Thymus (tissue), 11 donors: ENCODE measurements around the gene P2RY14. TPM values are rescaled to one million over a fixed set of nuclear protein-coding genes. Genes with fewer than 3 reads are reported as not detected.

Source experiments
- DNase-seq, 9 donors: peaks; one replicate each; pipeline ENCODE4 v3.0.0-alpha.2; 2013; ENCODE audit warnings: low spot score in 9 of 9, low read depth in 6 of 9, missing footprints in 1 of 9
- H3K27ac ChIP-seq, 2 donors: one replicate each; pipeline ENCODE4 v1.5.1; 2013; ENCODE audit warnings: control low read depth in 1 of 2, low read depth in 1 of 2, low read length in 1 of 2, mild to moderate bottlenecking in 1 of 2, moderate library complexity in 1 of 2
- H3K27me3 ChIP-seq, 2 donors: one replicate each; pipeline ENCODE4 v1.5.1; 2013; ENCODE audit warnings: low read length in 1 of 2; ENCODE audit not compliant: control insufficient read depth in 2 of 2, insufficient read depth in 1 of 2
- H3K36me3 ChIP-seq, 2 donors: one replicate each; pipeline ENCODE4 v1.5.1; 2013; ENCODE audit warnings: low read length in 1 of 2, mild to moderate bottlenecking in 1 of 2, moderate library complexity in 1 of 2; ENCODE audit not compliant: control insufficient read depth in 2 of 2, insufficient read depth in 2 of 2
- H3K4me1 ChIP-seq, 2 donors: one replicate each; pipeline ENCODE4 v1.5.1; 2013; ENCODE audit warnings: low read length in 2 of 2; ENCODE audit not compliant: control insufficient read depth in 2 of 2, insufficient read depth in 2 of 2
- H3K4me3 ChIP-seq, 2 donors: one replicate each; pipeline ENCODE4 v1.5.1; 2013; ENCODE audit warnings: low read length in 2 of 2, control low read depth in 1 of 2, mild to moderate bottlenecking in 1 of 2
- H3K9me3 ChIP-seq, 2 donors: one replicate each; pipeline ENCODE4 v1.5.1; 2013; ENCODE audit warnings: low read length in 1 of 2, mild to moderate bottlenecking in 1 of 2; ENCODE audit not compliant: control insufficient read depth in 2 of 2, insufficient read depth in 1 of 2
- WGBS: extraction: QIAGEN DNeasy Blood & Tissue Kit; methylation state at CpG from one replicate; pipeline ENCODE4 v1.1.7; 2013; 5-methylcytosine and 5-hydroxymethylcytosine counted together
- polyA plus RNA-seq: library from polyadenylated mRNA; stranded (reverse); fragments of 200-250 nt; gene quantifications from one replicate; pipeline ENCODE4 v1.2.3, GENCODE V29; 2013
- total RNA-seq: library from RNA; stranded (reverse); fragments of 120-200 nt; gene quantifications from one replicate; pipeline ENCODE4 v1.2.4, GENCODE V29; 2013
- donor health status: healthy.

P2RY14 gene
- total and polyA plus RNA-seq, 2 donors, result 2.1 to 8.2 TPM

DNA sequence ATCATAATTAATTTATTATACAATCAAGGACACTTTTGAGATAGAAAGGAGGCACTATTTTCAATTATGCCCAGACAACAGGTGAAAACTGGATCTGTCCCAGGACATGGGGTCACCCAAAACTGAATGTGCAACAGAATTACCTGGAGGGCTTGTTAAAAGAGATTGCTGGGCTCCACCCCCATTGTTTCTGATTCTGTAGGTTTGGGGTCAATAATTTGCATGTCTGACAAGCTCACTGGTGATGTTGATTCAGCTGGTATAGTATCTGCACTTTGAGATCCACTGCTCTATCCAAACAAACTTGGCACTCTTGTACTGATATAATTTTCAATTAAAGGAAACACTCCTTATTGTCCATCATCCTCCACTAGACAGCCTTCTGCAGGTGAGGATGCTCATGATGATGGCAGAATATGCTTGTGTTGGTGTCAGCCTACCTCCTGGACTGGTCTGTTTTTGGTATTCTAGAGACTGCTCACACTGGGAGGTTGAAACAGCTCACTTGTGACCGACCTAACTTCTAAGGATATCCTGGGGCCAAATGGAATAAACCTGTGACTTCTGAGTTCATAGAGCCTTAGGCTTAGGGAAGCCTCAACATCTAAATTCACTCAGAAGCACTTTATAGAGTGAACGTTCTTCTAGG, 2.2 kb downstream of the P2RY14 start:
- whole genome bisulfite sequencing, result 83% methylated on average over 2 of the region's 2 CpGs
- no peak overlapping the region for H3K4me3 ChIP-seq
- no peaks in the 10 kb centered on the region for H3K36me3 ChIP-seq
- no peak overlapping the region for H3K27ac ChIP-seq
- DNase-seq, result no peak
- H3K27me3 ChIP-seq, result no peaks in the 10 kb centered on the region
- H3K4me1 ChIP-seq, result peaks cover 3 to 37% of the 10 kb centered on the region in 2 donors
- no peaks in the 10 kb centered on the region for H3K9me3 ChIP-seq

DNA sequence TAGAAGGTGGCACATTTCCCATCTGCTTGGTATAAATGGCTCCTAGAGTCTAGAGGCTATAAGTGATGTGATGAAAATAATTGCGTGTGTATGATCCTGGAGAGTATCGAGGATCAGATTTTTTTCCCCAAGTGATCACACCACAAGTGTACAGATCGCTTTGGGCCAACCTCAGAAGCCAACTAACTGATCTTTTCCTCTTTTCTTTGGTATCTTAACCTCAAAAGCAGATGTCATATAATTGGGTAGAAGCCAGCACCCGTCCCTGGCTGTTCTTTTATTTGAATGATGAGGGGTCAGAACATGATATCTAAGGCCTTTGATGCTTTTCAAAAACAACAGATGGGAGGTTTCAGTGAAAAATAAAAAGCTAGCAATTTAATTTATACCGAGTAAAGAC, 3.3 kb downstream of the P2RY14 start:
- Histone ChIP-seq H3K36me3 (no peaks in the 10 kb centered on the region), H3K4me1 (peaks cover 3 to 34% of the 10 kb centered on the region in 2 donors), H3K4me3 (no peak overlapping the region), H3K27me3 (no peaks in the 10 kb centered on the region), H3K9me3 (no peaks in the 10 kb centered on the region), H3K27ac (no peak overlapping the region)
- 17% methylated on average over 5 of the region's 5 CpGs for WGBS
- DNase-seq, result no peak

DNA sequence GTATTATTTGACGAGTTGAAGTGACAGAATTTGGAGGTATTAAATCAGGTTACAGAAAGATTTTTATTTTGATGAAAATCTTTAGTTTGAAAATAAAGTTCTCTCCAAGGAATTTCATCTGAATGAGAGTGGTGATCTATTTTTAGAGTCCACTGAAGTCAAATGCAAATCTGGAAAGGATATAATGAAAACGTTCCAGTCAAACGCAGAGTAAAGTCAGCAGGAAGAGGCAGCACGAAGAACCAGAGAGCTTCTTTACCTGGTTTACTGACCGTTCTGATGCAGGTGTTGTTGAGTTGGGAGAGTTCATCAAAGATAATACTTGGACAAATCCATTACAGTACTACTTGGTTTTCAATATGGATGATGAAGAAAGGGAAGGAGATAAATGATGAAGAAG, 8.7 kb downstream of the P2RY14 start:
- Histone ChIP-seq H3K9me3 (no peaks in the 10 kb centered on the region), H3K36me3 (no peaks in the 10 kb centered on the region), H3K27ac (no peak overlapping the region), H3K4me3 (no peak overlapping the region), H3K27me3 (no peaks in the 10 kb centered on the region), H3K4me1 (peaks cover 0 to 17% of the 10 kb centered on the region in 2 donors)
- no peak for DNase-seq
- WGBS, result 97% methylated on average over 5 of the region's 5 CpGs

DNA sequence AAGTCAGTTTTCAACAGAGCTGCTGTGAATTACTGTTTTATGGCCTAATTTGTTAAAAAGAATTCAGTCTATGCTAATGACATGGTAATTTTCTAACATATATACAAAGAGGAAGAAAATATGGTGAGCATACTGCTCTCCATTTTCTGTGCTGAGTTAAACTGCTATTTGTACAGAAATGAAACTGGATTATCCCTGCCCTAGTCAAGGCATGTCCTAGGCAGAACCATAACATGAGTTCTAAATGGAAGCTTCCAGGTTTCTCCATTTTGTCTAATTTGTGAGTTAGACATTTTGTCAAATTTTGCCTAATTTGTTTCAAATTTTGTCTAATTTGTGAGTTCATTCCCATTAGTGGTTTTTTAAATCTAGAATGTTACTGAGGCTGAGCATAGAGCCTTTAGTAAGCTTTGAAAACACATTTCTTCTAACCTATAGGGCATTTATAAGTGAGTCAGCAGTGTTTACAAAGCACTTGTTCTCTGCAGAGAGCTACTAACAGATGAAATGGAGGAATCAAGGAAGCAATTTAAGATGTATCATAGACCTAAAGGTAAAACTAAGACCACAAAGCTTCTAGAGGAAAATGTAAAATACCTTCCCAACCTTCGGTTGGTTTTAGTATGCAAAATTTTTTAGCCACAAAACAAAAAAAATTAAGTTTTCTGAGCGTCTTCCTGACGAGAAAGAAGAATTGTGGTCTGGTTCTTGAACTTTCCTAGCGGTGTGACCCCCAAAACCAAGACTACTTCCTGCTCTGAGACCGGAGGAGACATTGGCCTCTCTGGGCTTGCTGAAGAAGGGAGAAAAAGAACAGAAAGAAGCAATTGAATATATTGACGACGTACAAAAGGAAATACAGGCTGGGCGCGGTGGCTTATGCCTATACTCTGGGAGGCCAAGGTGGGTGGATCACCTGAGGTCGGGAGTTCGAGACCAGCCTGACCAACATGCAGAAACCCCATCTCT, 9.8 kb downstream of the P2RY14 start:
- Histone ChIP-seq H3K9me3 (no peaks in the 10 kb centered on the region), H3K36me3 (no peaks in the 10 kb centered on the region), H3K27me3 (no peaks in the 10 kb centered on the region), H3K27ac (peak overlapping the region; percentile 8 to 64), H3K4me3 (no peak overlapping the region), H3K4me1 (peaks cover 0 to 12% of the 10 kb centered on the region in 2 donors)
- DNase-seq, result peak in 3 of 9 donors; percentile 23 to 70 (median 27)
- WGBS, result 34% methylated on average over 11 of the region's 11 CpGs

DNA sequence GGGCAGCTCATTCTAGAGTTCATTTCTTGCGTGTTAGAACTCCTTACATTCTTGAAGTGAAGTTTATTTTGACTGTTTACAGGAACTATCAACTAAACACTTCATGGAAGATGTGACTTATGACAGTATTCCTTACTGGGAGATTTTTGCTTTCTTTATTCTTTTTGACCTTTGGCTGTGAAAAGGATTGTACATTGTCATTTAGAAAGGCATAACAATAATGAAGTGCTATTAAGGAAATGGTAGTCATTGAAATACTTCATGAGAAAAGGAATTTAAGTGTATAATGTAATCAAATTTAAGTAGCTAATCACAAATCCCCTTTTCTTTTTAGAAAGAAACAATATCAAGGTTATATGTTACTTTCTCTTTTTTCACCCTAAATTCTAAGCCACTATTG, 11.3 kb downstream of the P2RY14 start:
- 99% methylated on average over 1 of the region's 1 CpG for WGBS
- H3K4me3 ChIP-seq, result no peak overlapping the region
- DNase-seq, result no peak
- peaks cover 0 to 12% of the 10 kb centered on the region in 2 donors for H3K4me1 ChIP-seq
- H3K27me3 ChIP-seq, result no peaks in the 10 kb centered on the region
- no peaks in the 10 kb centered on the region for H3K9me3 ChIP-seq
- no peak overlapping the region for H3K27ac ChIP-seq
- H3K36me3 ChIP-seq, result no peaks in the 10 kb centered on the region

DNA sequence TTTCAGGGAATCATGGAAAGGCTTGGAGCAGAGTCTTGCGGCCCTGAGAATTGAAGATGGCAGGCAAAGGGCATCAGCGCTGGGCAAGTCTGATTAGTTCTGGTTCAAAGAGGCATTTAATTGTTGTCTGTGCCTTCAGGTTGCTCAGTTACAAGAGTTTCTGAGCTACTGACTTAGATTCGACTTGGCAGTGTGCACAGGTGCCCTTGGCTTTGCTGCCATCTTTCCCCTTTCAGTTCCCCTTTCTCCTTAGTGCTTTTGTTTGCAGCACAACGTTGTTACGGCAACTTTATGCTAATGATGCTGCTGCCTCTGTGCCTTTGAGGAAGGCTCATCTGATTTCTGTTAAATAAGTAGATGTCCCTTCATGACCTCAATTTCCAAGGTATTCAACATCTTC, 12.5 kb downstream of the P2RY14 start:
- Histone ChIP-seq H3K27ac (peak overlapping the region; percentile 46 to 52), H3K36me3 (no peaks in the 10 kb centered on the region), H3K4me1 (peaks cover 0 to 12% of the 10 kb centered on the region in 2 donors), H3K9me3 (no peaks in the 10 kb centered on the region), H3K27me3 (no peaks in the 10 kb centered on the region), H3K4me3 (no peak overlapping the region)
- WGBS, result 62% methylated on average over 5 of the region's 5 CpGs
- peak in 1 of 9 donors; percentile 65 for DNase-seq

DNA sequence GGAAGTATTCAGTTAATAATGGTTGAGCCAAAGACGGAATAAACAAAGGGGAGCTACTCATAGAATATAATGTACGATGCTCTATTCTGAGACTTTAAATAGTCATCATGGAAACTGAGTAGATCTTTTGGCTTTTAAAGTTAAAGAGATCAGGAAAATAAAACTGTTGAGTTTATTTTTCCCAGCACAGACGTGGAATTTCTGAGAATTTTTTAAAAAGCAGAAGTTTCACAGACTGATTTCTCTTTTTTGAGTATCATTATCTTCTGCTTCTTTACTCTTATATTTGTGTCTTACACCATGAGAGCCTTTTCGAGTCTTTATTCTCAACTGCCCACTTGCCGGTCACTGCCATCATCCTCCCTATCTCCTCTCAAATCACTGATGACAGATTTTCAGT, 13.2 kb downstream of the P2RY14 start:
- H3K27me3 ChIP-seq, result no peaks in the 10 kb centered on the region
- no peak for DNase-seq
- no peaks in the 10 kb centered on the region for H3K36me3 ChIP-seq
- 80% methylated on average over 5 of the region's 5 CpGs for WGBS
- no peaks in the 10 kb centered on the region for H3K9me3 ChIP-seq
- H3K27ac ChIP-seq, result peak overlapping the region in 1 of 2 donors; percentile 52
- H3K4me1 ChIP-seq, result peaks cover 0 to 12% of the 10 kb centered on the region in 2 donors
- H3K4me3 ChIP-seq, result no peak overlapping the region

DNA sequence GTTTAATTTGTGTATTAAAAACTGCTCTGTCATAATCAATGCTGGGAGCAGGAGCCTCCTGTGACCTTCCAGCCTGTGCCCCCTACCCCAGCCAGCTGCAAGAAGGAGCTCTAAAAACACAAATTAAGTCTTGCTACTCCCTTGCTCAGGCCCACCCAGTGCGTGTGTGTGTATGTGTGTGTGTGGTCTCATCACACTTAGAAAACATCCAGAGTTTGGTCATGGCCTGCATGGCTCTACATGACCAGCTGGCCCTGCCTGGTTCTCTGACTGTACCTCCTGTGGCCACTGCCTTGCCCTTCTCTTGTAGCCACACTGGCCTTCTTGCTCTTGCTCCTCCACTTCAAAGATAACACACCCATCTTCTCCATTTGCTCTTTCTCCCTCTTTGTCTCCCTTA, 13.7 kb downstream of the P2RY14 start:
- H3K4me3 ChIP-seq, result no peak overlapping the region
- no peak overlapping the region for H3K27ac ChIP-seq
- H3K4me1 ChIP-seq, result peaks cover 0 to 12% of the 10 kb centered on the region in 2 donors
- 100% methylated on average over 1 of the region's 1 CpG for WGBS
- DNase-seq, result no peak
- H3K36me3 ChIP-seq, result no peaks in the 10 kb centered on the region
- H3K9me3 ChIP-seq, result no peaks in the 10 kb centered on the region
- H3K27me3 ChIP-seq, result no peaks in the 10 kb centered on the region

DNA sequence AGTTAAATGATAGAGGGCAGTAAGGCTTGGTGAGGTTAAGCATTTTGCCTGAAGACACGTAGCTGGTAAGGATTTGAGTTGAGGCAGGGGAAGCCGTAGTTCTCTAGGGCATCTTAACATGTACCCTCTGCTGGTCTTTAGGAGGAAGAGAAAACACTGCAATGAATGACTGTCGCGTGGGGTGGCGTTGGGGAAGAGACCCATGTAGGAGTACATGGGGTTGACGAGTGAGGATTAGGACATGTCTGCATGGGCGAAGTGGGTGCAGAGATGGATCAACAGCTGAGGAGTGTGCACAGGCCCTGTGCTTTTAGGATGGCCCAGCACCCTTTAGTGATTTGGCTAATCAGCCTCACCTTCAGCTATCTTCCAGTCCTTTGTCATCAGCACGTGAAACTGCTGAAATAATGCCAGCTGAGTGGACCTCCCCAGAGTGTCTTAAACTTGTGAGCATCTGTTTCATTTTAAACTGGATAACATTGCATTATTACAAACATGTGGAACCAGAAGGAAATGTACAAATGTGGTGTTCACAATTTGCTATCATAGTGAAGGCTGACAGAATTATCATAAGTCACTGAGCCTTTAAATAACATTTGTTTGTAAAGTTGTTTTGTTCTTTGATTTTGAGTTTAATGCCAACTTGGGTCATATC, 15.3 kb downstream of the P2RY14 start:
- Histone ChIP-seq H3K9me3 (no peaks in the 10 kb centered on the region), H3K4me3 (no peak overlapping the region), H3K27me3 (no peaks in the 10 kb centered on the region), H3K27ac (no peak overlapping the region), H3K36me3 (no peaks in the 10 kb centered on the region), H3K4me1 (peaks cover 0 to 8% of the 10 kb centered on the region in 2 donors)
- 92% methylated on average over 8 of the region's 8 CpGs for WGBS
- no peak for DNase-seq
